Stimulated activated CD8-positive, alpha-beta memory T cell treated with anti-CD3 and anti-CD28 coated beads, Interleukin-7, amount 100 ng/mL, for 4 hours (primary cell): ENCODE data around the gene PDE4C.

Experiments
- DNase-seq, 2 donors: peaks; one replicate each; pipeline ENCODE4 v3.0.0-alpha.2; 2020; ENCODE audit warnings: low read depth in 2 of 2

PDE4C gene

DNA sequence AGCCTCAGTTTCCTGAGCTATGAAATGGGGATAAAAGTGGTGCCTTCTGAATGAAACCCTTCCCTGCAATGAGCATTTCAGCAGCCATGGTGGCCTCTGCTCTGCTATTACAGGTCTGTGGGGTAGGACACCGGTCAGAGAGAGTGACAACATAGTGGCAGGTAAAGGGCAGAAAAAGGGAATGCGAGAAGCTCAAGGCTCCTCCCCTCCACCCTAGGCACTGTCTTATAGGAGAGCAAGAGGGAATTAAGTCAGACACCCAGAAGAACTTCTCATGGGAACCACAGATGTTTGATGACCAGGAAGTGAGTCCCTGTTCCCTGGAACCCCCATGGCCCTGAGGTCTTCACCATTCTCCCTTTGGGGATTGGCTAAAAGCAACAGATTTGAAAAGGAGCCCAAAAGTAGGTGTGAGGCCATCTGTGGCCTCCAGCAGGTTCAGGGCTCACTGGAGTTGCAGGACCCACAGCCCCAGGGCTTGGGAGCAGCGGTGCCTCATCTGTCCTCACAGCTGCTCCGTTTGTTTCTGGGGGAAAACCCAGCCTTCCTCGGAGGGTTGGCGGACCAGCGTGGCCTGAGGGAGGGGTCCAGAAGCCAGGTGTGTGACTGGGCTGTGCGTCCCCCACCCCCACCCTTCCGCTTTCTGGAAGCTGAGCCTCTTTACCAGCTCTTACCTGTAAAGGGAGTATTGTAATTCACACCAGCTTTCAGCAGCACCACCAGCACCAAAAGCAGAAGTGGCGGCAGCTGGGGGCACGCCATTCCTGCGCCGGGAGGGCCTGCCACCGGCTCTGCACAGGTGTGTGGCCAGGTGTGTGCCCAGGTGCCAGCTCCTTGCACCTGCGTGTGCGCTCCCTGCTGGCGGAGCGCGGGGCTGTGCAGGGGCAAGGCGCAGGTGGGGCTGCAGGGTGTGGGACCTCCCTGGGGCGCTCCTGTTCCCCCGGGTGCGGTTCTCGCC, 28.6 kb upstream of the PDE4C start:
- no peak for DNase-seq

DNA sequence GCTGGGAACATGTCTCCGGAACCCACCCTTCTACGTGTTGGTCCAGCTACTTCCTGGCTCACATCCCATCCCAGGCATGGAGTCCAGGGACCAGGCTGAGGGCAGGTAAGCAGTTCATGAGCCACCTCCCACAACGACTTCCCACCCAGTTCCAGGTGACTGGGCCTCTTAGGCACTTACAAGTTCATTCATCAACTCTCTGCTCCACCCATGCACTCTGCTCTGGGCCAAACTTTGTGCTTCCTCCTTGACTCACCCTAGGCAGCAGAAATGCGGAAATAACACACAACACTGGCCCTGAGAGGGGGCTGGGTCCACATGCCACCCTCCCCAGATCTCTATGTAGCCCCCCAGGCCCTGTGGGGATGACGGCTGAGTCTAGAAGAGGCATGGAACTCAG, 27.5 kb upstream of the PDE4C start:
- DNase-seq, result no peak

DNA sequence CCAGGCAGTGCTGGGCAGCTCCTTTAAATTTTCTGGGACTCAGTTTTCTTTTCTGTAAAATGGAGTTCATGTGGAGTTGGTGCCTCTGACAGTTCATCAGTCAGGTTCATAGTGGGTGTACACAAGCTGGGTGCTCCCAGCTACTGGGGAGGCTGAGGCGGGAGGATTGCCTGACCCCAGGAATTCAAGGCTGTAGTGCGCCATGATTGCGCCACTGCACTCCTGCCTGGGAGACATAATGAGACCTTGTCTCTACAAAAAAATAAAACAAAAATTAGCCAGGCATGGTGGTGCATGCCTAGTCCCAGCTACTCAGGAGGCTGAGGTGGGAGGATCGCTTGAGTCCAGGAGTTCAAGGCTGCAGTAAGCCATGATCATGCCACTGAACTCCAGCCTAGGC, 26.9 kb upstream of the PDE4C start:
- DNase-seq, result no peak

DNA sequence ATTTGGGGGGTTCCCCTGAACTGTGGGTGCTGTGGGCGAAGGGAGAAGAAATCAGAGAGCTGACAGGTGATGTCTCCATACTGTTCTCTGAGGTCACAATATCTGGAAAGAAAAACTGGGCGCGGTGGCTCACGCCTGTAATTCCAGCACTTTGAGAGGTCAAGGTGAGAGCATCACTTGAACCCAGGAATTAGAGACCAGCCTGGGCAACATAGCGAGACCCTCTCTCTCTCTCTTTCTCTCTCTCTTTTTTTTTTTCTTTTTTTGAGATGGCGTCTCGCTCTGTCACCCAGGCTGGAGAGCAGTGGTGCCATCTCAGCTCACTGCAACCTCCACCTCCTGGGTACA, 26.1 kb upstream of the PDE4C start:
- DNase-seq, result no peak

DNA sequence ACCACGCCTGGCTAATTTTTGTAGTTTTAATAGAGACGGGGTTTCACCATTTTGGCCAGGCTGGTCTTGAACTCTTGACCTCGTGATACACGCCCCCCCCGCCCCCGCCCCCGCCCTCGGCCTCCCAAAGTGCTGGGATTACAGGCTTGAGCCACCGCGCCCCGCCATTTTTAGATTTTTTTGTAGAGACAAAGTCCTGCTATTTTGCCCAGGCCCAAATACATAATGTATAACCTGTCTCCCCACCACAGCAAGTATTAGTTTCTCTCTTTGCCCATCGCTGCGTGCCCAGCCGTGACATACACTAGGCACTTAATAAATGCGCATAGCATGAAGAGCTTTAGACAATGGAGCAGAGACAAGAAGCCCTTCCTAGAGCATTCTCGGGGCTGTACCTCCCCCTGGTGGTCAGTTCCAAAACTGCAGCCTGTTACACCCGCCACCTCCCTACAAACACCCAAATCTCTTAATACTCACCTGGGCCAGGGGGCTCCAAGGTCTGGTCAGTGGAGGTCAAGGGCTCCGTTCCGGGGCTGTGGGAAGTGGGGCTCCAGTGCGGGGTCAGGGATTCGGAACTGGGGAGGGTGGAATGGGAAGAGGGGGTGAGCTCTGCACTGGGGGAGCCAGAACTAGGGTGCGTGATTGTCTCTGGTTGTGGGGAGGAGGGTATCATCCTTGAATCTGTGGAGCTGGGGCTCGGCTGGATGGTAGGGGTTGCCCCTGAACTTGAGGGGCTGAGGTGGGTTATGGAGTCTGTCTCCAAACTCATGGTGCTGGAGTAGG, 25.5 kb upstream of the PDE4C start:
- DNase-seq, result peak; percentile 61 to 64

DNA sequence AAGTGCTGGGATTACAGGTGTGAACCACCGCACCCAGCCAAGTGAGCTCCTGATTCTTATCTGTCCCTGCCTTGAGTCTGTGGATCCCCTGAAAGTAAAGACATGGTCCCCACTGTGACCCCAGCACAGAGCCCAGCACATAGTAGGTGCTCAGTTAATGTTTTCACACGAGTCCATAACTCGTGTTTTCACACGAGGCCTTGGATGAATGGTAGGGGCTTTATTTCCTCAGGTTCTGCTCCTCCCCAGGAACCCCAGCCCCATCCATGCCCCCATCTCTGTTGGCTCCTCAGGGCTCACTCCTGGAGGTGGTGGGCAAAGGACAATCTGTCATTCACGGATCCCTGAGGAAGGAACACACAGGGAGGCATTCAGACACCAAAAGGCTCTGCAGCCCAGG, 23.6 kb upstream of the PDE4C start:
- no peak for DNase-seq

DNA sequence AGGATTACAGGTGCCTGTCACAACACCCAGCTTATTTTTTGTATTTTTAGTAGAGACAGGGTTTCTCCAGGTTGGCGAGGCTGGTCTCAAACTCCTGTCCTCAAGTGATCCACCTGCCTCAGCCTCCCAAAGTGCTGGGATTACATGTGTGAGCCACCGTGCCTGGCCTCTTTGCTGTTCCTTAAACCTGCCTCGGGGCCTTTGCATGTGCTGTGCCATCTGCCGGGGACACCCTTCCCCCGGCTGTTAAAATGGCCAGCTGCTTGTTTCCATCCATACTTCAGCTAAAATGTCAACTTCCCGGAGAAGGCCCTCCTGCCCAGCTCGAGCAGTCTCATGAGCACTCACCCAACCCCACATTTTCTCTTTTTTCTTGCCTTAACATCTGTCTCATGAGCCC, 19.1 kb upstream of the PDE4C start:
- no peak for DNase-seq

DNA sequence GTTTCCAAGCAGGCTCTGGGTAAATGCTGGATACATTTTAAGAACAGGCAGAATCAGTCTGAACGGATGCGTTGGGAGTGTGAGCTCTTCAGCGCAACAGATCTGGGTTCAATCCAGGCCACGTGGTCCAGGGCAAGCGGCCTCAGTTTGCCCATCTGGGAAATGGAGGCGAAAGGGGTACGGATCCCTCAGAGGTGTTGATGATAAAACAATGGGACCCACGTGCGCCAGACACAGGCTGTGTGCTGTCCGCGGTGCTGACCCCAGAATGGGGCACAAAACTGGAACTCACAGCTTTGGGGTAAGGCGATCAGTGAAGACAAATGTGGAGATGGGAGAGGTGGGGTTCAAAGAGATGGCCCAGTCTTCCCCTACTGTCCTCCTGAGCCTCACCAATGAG, 13.1 kb upstream of the PDE4C start:
- DNase-seq, result no peak

DNA sequence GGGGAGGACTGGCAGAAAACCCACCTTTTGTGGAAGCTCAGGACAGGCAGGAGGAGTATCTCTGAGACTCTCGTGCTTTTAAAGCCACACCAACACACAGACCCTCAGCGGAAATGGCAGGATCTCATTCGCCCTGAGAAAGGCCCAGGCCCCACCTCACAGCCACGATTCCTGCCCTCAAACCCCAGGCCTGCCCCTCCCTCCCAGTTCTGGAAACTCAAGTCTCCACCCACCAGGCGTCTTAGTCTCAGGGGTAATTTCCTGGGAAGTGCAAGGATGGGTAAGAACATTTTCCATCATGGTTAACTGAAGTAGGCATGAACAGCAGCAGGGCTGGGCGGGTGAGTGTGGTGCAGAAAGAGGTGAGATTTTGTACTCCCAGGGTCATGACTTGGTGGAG, 8.0 kb upstream of the PDE4C start:
- DNase-seq, result no peak

DNA sequence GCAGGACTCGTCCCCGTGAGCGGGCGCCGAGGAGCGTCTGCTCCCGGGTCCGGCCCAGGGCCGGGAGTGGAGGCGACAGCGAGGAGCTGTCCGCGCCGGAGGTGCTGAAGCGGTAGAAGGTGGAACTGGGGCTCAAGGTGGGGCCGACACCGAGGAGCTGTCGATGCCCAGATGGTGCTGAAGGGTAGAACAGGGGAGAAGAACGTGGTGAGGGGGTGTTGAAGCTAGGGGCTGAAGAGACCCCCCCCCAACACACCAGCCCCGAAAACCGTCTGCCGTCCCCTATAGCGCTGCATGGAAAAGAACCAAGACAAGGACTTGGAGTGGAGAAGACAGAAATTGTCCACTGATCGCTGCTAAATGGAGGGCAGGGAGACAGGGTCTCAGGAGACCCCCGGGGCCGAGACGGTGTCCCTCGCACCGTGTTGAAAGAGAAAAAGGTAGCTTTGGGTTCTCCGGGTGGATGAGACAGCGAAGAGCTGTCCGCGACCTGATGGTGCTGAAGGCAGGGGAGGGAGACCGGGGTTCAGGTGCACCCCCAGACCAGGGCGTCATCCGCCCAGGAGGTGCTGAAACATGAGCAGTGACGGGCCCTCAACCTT, 7.1 kb upstream of the PDE4C start:
- DNase-seq, result no peak

DNA sequence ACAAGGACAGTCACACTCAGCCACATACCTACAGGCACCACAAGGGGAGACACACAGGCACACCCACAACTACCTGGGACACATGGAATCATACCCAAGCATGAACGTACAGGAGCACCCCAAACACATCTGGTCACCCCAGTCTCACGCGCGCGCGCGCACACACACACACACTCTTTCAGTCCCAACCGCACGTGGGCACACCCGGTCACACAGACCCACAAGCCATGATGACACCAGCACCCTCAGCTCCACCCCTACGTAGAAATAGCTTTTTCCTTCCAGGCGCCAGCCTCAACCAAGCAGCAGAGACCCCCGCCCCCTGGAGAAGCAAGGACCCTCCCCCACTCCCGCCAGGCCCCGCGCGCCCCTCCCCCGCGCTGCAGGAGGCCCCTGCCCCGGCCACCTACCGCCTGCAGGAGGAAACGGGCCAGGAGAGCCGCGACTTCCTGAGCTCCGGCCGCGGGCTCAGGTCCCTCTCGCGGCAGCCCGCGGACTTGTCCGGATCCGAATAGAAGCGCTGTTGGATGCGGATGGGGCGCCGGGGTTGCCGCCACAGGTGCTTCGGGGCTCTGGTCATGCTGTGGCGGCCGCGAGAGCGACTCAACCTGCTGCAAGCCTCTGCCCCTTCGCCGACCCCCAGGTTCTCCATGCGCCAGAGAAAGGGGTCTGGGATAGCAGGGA, 6.4 kb upstream of the PDE4C start:
- no peak for DNase-seq

DNA sequence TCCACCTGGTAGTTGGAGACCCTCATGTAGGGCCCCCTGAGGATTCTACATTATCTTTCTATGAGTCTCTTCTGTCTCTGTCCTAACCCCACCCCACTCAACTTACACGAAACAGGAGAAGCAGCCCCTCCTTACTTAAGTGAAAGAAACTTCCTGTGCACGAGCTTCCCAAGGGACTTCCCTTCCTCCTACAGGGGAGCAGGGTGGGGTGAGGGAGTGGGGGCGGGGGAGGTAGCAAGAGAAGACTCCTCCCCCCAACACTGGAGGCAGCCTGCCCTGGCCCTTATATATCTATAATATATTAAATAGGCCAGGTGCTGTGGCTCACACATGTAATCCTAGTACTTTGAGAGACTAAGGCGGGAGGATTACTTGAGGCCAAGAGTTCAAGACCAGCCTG, 5.5 kb upstream of the PDE4C start:
- no peak for DNase-seq

DNA sequence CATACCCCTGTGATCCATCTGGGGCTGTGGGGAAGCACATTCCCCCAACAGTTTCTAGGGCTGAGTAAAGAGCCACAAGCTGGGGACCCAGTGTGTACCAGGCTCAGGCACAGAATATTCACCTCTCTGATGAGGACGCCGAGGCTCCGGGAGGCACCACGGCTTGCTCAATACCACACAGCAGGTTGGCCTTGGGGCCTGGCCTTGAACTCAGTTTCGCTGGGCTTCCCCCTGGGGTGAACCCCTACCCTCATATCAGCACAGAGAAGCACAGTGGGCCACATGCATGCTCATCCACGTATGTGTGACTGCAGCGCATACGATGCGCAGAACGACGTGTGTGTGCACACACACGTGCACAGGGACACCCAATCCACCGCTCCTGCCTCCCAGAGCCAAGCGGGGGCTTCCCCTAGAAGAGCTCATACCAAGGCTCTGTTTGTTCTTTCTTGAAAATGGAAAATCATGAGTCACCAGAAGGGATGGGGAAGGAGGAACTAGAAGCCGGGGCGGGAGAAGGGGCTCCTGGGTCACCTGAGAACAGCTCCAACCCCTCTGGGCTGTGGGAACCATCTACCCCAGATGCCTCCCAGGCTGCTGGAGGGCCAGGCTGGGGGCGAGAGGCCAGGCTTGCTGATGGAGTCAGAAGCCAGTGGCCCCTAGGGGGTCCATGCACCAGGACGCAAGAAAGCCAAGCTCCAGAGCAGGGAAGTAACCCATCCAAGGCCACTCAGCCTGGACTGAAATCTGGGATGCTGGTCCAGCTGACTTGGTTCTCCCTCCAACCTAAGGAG, 4.9 kb upstream of the PDE4C start:
- DNase-seq, result no peak

DNA sequence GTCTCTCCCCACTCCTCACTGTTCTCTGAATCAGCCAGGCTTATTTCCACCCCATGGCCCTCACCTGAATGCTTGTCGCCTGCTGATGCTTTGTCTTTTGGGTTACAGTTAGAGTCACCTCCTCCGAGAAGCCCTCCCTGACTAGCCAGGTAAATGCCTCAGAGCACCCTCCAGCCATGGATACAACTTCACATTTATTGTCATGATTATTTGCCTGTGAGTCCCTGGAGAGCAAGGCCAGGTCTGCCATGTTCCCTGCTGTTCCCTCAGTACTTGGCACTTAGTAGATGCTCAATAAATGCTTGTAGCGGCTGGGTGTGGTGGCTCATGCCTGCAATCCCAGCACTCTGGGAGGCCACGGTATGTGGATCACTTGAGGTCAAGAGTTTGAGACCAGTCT, 3.7 kb upstream of the PDE4C start:
- no peak for DNase-seq

DNA sequence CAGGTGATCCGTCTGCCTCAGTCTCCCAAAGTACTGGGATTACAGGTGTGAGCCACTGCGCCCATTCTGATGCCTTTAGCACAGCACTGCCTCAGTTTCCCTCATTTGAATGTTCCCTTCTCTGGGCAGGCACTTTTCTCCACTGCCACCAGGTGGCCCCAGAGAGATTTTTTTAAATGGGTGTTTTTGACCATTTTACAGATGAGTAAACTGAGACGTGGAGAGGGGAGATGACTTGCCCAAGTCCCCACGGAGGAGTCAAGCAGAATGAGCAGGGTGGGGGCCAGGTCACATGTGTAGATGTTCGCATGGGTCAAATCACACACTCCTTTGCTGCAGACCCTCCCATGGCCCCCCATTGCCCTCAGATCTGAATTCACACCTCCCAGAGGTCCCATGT, 3.2 kb upstream of the PDE4C start:
- DNase-seq, result no peak

DNA sequence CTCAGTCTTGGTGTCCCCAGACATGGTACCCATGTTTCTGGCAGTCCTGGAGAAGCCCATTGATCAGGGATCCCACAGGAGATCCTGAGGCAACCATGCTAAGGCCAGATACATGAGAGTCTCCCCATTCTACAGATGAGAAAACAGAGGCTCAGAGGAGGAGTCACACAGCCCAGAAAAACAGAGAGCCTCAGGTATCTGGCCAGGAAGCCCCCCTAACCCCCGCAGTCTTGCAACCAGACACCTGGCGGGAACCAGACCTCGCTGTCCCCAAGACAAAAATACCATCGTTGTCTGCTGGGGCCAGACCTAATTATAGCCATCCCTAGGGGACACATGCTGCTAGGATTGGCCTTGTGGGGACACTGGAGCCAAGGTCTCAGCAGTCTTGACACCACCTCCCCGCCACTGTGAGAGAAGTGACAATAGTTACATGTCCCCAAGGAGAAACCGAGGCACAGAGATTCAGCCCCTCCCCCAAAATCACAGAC, 1.6 kb upstream of the PDE4C start:
- DNase-seq, result no peak

DNA sequence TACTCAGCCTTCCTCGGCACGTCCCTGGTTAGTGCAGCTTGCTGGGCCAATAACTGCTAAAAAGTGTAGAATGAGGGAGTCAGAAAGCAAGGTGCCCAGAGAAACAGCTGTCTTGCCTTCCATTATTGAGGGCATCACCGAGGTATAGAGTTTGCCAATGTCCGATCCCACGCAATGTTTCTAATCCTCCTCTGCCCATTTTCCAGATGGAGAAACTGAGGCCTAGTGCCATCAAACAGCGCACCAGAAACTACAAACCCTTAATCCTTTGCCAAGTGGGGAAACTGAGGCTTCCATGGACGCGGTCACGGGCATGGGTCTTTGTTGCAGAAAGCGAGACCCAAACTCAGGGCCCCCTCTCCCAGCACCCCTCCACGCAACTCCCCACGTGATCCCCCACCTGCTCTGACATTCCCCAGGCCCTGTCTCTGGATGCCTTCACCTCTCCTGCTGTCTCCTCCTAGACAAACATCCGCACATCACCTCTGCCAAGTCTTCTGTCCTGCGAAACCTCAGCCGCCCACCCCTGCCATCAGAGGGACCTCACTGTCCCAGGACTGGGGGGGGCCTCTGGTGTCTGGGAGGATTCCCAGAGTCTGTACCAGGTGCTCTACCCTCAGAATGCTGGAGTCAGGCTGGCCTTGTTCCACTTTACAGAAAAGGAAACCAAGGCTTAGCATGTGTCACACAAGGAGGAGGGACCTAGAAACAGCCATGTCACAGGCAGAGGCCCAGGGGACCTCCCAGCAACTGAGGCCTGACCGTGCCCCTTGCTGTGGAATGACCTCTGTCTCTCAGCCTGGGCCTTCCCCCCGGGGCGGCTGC, 930 bp upstream of the PDE4C start:
- no peak for DNase-seq

DNA sequence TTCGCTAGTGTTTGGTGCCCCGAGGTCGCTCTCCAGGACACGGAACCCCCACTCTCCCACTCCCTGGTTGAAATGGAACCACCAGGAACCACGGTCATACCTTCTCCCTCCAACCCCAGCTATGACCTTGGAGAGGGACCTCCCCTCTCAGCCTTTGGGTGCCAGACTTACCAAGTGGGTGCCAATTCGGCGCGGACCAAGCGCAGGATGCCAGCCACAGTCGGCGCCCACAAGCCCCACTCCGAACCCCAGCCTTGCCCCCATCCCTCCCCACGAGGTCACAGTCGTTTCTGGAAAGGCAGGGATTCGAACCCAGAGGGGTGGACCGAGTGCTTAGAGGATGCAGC, 910 bp downstream of the PDE4C start:
- no peak for DNase-seq

DNA sequence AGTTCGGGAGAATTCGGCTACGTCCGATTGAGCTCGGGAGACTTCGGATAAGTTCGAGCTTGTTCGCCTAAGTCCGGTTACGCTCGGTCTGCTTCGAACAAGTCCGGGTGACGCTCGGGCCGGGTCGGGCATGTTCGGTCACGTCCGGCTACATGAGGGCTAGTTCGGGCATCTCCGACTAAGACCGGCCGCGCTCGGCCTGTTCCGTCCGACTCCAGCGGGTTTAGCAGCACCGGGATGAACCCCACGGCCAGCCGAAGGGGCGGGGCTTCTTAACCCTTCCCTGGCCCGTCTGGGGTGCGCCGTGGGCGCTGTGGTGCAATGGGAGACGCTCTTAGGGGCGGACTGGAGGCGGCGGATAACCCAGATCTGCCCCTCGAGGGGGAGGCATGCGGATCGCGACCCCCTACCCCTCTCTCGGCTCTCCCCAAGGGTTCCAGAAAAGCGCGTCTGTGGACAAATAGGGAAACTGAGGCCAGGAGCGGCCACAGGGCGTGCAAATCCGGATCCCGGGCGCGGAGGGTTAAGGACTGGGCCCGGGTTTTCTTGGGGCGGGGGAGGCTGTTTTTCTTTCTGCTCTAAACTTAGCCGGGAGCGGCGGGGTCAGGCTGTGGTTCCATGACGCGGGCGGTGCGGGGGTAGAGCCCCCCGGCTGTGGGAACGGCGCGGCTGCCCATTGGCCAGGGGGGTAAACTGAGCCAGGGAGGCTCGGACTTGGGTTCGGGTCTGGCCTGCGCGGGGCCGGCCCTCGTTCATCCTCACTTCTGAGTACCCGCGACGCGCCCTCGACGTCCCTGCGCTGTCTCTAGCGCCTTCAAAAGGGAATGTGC, 1.5 kb downstream of the PDE4C start:
- DNase-seq, result peak; percentile 54 to 64
